NK-92 treated with Interleukin-12 subunit alpha and Interleukin-12 subunit beta, amount 100 ng/mL, for 24 hours (cell line): ENCODE results near the gene POU2AF1.

Source experiments
- DNase-seq: peaks from one replicate; lab custom pipeline; 2025; lab: John Stamatoyannopoulos, UW

The POU2AF1 gene

DNA sequence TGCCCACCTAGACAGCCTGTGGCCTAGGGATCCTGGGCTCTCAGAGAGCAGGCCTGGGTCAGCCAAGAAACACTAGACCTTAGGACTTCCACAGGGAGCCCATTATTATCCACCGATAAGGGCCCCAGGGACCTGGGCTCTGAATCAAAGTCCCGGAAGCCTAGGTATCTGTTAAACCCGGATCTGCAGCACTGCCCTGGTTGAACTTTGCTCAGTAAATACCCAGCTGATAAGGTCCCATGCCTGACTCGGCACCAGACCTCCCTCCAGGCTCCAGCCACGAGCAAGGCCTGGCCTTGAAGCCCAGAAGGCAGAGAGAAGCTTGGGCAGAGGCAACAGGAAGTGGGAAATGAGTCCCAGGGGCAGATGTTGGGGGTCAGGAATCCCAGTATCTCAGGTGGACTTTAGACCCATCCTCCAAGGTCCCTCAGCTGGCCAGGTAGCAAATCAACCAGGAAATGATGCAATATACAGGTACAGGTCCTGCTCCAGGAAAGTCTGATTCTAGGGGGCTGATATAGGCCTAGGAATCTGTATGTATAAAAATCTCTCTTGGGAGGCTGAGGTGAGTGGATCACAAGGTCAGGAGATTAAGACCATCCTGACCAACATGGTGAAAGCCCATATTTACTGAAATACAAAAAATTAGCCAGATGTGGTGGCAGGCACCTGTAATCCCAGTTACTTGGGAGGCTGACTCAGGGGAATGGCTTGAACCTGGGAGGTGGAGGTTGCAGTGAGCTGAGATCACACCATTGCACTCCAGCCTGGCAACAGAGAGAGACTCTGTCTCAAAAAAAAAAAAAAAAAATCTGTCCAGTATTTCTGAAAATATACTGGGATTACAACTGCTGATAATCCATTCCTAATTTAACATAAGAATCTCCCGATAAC, 18.7 kb downstream of the POU2AF1 start:
- no peak for DNase-seq

DNA sequence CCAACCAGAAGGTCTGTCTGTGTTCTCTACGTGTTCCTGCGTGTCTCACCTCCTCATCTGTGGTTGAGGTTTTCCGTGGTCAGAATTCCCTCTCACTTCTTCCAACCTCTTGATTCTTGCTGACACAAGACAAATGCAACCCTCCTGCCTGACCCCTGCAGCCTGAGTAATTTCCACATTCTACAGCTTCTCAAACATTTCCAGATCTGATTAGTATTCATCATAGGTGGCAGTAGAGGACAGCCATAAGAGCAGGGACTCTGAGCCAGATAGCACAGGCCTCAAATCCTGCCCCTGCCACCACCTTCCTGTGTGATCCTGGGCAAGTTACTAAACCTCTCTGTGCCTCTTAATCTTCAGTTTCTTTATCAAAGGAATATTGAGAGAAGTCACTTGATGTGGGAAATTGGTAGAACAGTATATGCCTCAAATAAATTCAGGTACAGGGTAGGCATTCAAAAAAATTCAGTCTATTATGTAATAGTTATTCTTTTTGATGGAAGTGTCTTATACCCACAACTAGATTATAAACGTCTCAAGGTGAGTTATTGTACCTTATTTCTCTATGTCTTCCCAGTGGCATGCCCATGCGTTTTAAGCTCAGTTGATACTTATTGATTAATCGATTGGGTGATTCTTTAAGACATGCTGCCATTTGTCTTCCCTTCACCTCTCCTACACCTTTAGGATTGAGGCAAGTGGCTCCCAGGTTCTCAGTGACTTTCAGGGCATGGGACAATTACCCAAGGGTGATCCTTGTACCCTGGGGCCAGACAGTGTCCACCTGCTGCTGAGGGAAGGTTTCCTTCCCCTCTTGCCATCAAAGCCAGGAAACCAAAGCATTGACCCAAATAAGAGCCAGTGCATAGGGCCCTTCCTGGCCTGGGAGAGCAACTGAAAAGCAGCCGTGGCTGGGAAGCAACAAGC, 19.6 kb downstream of the POU2AF1 start:
- no peak for DNase-seq

DNA sequence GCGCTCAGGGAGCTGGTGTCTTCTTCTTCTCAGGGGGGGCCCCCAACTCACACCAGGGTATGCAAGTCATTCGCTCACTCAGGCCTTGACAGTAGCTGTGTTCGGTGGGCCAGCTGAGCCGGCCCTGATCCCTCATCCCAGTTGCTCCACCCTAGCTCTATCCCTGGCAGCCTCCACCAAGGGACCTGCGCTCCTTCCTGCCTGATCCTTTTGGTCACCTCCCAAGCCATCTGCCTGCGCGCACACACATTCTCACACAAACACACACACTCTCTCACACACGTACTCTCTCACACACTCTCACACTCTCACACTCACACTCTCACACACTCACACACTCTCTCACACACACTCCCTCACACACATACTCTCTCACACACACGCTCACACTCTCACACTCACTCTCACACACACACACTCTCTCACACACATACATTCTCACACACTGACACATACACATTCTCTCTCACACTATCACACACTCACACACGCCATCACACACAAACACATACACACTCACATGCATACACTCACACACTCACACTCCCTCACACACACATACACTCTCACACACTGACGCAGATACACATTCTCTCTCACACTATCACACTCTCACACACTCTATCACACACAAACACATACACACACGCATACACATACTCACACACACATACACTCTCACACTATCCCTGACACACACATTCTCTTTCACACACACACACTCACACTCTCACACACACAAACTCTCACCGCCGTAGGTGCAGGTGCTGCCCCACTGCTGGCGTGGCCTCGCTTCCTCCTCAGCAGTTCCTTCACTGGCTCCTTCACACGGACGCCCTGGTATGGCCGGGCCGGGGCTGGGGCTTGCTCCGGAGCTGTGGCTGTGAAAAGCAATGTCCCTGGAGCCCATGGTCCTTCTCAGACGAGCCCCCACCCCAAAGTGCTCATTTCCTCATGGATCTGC, 20.8 kb downstream of the POU2AF1 start:
- DNase-seq = no peak

DNA sequence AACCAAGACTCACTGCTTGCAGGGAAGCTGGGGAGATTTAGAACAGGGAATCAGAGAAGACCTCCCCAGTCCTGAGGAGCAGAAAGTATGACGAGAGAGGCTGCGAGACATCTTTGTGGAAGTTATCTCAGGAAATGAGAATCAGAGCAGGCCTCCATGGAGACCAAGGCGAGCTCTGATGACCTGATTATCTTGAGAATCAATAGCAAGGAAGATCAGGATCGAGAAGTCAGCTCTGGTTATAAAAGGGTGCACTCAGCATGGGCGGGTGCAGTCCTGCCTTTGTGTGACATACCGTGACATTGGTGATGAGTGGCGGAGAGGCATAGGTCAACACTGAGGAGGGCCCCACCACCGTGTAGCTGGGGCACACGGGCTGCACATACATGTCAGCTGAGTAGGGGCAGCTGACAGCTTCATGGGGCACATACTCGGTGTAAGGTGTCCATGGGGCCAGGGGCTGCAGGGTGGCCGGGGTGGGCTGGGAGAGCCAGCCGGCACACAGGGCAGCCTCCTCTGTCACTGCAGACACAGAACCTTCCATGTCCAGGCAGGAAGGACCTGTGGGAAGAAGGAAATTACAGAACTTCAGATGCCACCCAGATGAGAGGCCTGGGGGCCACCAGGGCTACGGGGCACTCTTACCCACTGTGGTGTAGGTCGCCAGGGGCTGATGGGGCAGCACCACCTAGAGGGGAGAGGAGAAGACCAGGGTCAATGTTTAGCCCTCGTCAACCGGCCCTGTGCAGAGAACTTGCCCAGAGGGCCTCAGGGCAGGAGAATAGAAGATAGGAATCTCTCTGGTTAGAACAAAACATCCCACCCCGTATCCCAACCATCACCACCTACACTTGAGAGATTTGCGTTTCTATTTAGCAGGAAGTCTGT, 21.7 kb downstream of the POU2AF1 start:
- DNase-seq = no peak

DNA sequence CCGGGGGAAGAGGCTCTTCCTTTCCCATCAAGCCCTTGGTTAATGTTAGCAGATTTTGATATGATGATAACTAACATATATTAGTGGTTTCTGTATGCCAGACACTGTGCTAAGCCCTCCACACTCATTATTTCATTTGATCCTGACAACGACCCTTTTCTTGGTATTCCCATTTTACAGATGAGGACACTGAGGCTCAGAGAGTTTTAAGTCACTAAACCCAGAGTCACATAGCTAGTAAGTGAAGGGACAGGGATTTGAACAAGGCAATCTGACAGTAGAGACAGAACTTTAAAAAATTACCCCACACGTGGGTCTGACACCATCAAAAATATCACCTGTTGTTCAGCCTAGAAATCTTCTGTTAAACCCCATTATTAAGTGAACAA, 22.4 kb downstream of the POU2AF1 start:
- DNase-seq = no peak

DNA sequence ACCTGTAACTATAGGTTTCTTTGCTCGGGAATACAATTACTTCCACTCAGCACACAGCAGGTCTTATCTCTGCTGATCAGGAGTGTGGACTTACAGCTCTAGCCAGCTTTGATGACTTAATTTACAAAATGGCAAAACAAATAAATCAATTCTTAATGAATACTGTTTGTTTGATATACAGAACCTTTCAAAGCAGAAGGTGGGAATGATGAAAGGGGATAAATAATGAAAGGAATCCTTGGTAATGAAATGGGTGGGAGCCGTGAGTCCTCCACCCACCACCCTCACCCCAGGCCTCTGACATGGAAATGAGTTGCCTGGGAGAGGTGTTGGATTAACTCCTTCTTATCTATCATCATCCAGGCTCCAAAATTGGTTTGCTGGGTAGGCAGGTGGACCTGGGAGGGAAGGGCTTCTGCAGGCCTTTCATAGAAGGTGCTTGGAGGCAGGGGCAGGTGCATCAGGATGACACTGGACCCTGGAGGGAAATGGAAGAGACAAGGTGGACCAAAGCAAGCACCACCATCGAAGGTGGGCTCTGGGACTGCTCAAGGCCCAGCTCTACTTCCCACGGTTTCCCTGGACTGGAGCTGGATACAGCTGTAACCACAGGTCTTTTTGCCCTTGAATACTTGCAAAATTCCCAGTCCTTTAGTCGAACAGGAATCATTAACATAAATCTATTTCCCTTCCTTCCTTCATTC, 23.0 kb downstream of the POU2AF1 start:
- no peak for DNase-seq

DNA sequence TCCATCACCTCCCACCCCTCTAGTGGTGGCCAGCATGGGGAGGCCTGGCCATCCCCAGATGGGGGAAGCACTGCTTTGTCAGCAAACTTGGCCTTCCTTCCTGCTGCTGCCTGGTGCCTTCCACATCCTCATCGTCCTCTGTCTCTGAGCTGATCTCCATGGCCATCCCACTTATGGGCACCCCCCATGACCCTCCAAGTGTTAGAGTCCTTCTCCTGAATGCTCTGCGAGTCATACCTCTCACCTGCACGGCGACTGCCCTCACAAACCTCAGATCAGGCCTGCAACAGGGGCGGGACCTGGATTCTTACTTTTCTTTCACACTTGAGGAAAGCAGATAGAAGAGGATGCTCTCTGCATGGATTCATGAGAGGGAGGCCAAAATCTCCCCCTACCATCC, 24.0 kb downstream of the POU2AF1 start:
- DNase-seq = no peak

DNA sequence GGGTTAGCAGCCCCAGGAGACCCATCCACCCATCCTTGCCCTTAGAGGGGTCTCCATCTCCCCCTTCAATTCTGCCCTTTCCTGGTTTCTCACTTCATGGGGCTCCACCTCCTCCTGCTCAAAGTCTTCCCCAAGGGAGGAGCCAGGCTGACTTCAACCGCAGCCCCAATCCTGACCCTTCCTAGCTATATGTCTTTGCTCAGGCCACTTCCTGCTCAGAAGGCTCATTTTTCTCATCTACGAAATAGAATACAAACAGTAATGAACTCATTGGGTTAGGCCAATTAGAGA, 24.5 kb downstream of the POU2AF1 start:
- DNase-seq = no peak

DNA sequence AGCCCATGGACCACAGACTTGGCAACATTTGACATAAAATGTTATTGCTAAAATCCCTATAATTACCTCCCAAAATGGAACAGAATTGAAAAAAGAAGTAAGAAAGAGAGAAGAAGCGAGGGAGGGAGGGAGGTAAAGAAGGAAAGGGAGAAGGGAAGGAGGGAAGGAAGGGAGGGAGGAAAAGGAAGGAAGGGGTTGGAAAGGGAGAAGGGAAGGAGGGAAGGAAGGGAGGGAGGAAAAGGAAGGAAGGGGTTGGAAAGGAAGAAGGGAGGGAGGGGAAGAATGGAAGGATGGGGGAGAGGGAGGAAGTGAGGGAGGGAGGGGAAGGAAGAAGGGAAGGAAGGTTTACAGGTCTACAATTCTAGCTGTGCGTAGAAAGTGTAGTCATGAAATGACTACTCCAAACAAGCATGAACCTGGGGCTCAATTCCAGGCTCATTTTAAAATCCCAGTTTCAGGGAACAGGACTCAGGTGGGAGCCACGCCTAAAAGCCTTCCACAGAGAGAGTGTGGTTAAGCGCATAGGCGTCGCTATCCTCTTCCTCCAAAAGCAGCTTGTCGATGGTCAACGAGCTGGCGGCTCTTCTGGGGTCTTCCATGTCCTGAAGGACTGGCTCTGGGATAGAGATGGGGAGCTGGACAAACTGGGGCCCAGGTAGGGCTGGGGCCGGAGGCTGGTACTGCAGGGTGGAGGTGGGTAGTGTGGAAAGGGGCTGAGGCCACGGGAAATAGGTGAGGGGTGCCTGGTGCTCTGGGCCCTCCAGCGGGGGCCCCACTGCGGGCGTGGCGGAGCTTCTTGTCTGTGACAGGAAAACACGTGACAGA, 25.1 kb downstream of the POU2AF1 start:
- DNase-seq = no peak

DNA sequence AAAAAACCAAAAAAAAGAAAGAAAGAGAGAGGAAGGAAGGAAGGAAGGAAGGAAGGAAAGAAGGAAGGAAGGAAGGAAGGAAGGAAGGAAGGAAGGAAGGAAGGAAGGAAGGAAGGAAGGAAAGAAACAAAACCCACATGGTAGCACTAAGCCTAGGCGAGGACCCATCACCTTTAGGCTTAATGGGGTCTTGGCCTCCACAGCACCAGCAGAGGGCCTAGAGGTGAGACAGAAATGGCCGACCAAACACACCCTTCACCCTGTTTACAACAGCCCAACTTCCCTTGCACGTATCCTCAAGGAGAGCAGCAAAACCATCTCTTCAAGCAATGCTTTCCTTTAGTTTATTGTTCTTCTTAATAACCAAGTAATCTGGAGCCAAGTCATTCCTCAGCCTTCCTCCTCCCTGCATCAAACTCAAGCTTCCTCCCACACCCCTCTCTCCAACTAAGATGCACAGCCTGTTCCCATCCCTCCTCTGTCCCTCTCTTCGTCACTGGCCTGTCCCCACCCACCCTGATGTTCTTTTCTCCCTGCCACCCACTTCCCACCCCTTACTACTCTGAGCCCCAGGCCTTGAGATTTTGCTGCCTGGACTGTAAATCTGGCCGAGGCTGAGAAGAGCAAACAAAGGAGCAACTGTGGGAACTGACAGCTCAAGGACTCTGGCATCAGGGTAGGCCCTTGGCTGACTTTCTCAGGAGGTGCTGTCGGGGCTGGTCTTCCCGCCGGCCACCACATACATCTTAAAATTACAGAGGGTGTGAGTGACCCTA, 26.0 kb downstream of the POU2AF1 start:
- no peak for DNase-seq

DNA sequence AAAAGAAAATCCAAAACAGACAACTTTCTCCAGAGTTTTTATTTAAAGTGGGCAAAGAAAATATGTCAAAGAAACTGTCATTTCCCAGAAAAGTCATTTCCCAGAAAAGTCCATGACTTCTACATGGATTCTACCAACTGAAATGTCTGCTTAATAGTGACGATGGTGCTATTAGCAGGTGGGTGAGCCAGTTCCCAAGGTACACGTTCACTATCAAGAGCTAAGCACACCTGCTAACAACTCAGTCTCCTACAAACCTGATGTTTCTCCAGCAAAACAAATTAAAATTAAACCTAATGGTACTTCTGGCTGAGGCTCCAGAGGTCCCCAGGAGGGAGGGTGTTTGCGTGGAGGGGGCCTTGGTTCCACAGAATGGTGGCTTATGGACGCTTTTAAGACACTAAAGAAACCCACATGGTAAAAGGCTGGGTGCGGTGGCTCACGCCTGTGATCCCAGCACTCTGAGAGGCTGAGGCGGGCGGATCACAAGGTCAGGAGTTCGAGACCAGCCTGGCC, 26.8 kb downstream of the POU2AF1 start:
- DNase-seq = no peak

DNA sequence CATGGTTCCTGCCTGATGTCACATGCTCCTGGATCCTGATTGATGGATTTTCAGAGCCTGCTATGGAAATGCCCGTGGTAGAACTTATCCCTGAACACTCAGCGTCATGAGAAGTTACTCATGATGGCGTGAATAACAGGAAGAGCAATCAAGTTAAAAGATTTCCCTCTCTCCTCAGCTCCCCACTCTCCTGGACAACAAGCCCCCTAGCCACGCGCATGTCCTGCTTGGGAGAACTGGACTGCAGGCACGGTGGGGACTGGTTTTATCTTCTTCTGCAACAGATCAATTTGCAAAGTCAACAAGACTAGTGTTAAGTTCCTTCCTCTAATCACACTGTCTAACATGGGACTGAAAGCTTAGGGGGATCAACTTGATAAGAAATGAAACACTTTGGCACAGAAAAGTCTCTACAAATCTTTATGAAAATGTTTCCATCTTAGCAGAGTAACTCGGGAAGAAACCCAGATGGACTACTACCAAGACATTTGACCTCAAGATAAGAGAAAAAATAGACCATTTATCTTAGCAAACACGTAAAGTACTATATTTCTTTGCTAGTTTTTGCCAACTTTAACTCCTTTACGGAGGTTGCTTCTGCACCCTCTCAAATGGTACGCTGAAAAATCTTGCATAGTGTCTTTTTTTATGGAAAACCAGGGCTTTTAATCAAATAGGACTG, 27.6 kb downstream of the POU2AF1 start:
- no peak for DNase-seq

DNA sequence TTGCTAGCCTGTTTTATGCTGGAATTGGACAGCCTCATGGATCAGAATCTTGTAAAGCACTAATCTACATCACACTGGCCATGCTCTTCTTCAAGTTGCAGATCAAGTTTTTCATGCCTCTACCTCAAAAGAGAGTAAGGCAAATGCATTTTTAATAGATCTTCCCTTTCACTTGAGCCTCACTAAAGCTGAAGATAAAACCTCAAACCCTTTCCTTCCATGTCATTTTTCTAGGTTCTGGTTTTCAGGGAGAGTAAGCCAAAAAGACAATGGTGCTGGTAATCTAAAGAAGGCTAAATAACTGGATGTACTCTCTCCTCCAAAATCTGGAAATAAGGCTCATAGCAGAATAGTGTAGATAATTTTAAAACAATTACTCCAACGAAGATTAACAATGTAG, 28.3 kb downstream of the POU2AF1 start:
- no peak for DNase-seq

DNA sequence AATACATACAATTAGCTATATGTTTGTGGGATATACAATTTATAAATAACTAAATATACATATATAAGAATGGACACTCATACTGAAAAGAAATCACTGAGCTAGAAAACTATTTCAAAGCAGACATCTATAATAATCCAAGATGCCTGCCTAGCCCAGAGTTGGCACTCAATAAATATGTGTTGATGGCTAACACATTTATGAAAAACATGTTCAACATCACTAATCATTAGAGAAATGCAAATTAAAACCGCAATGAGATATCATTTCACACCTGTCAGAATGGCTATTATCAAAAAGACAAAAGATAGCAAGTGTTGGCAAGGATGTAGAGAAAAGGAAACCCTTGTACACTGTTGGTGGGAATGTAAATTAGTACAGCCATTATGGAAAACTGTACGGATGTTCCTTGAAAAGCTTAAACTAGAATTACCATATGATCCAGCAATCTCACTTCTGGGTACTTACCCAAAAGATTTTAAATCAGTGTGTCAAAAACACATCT, 29.8 kb downstream of the POU2AF1 start:
- DNase-seq = no peak

DNA sequence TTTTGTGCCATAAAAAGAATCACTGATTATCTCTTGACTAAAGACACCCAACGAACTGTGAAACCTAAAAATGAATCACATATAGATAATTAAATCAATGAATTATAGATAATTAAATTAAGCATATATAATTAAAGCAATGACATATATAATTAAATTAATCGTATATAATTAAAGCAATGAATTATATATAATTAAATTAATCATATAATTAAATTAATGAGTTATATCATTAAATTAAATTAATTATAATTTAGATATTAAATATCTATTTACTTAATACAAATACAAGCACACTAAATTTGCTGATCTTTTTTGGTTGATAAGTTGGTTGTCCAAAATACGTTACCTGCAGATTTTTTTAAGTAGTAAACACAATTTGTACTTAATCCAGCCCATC, 30.9 kb downstream of the POU2AF1 start:
- DNase-seq = no peak

DNA sequence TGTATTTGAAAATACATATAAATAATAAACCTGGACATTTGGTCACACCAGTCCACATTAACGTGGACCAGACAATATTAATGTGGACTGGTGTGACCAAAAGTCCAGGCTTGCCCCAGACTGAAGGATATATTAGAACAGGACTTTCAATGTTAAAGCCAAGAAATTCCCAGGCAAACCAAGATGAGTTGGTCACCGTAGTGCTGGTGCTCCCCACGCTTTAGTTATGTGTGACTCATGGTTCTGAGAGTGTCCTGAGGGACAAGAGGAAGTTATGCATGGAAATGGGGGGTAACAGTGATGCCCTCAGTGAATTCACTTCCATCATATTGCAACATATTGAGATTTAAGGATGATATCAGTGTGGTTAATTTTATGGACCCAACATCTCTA, 31.4 kb downstream of the POU2AF1 start:
- DNase-seq = no peak

DNA sequence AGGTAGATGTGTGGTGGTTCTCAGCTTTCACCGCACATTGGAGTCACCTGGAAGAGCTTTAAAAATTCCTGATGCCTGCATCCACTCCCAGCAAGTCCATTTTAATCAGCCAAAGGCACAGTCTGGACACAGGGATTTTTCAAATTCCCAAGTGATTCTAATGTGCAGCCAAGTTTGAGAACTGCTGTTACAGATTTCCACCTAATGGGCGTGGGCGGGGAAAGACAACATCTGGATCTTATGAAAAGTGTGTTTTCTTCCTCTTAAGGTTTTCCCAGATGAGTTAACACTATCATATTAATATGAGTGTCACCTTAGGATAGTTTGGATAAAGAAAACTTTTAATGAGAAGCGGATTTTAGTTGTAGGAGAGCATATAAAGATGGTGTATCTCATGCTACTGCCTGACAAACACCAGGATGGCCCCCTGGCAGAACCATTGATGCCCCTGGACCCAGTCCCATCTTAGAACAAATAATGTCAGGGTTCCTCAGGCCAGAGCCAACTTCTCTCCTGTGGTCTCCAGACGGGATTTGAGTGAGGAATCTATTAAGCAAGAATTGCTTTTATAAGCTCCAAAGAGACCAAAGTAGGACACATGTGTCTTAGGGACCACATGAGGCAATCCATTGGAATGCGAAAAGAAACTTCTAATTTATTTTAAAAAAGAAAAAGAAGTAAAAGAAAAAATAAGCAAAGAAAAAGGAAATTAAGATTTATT, 31.9 kb downstream of the POU2AF1 start:
- DNase-seq = no peak
